GM12878 (cell line): ENCODE results near the gene JAKMIP1. TPM values are rescaled to one million over a fixed set of nuclear protein-coding genes. Genes with fewer than 3 reads are reported as not detected.

Experiments
- ATAC-seq: fragments of 200-7000 bp; cut with Tn5 transposase; 3 replicates; pipeline ENCODE4 v1.9.1; 2020; ENCODE audit warnings: mild to moderate bottlenecking, moderate library complexity
- BruUV-seq: library from RNA; stranded (reverse); fragments of 400-500 nt; replicated peaks from 2 replicates; lab custom pipeline; 2021; lab: Mats Ljungman, UMichigan
- CTCF ChIA-PET: fragments of 300-600 bp; sonication (Branson Sonifier 250); formaldehyde crosslinking; extraction: SDS; loops from one replicate; lab custom pipeline; 2021; ENCODE audit warnings: inconsistent platforms; lab: Yijun Ruan, JAX
- POLR2A ChIA-PET: fragments of 350-600 bp; formaldehyde crosslinking; extraction: SDS; loops from one replicate; lab custom pipeline; 2021; ENCODE audit warnings: inconsistent platforms; lab: Charles Lee
- RAD21 ChIA-PET: fragments of 300-600 bp; sonication (Branson Sonifier 250); formaldehyde crosslinking; loops from one replicate; lab custom pipeline; 2023; ENCODE audit warnings: antibody characterized with exemption; ENCODE audit not compliant: unreplicated experiment; lab: Charles Lee
- SMC1A ChIA-PET: fragments of 300-600 bp; sonication (Branson Sonifier 250); formaldehyde crosslinking; loops from one replicate; lab custom pipeline; 2023; ENCODE audit not compliant: unreplicated experiment, uncharacterized antibody; lab: Charles Lee
- DNase-seq: peaks from one replicate; pipeline ENCODE4 v3.0.0-alpha.2; 2011; ENCODE audit warnings: low read depth, low spot score
- FAIRE-seq: peaks from 3 replicates; lab custom pipeline; 2011; peaks lifted over from hg19 to GRCh38; lab: Jason Lieb, UNC
- H2AFZ ChIP-seq: 2 replicates; pipeline ENCODE4 v1.6.0; 2011; ENCODE audit warnings: low read depth, low read length, control low read depth; ENCODE audit not compliant: control insufficient read depth
- H3K27ac ChIP-seq: 2 replicates; pipeline ENCODE4 v1.5.1; 2011; ENCODE audit warnings: control low read depth; ENCODE audit not compliant: control insufficient read depth, insufficient read depth
- H3K27me3 ChIP-seq, 2 experiments: replicated peaks in 1 of 2; 2 replicates each; pipeline versions ENCODE4 v1.6.0 to v1.6.1; 2011; ENCODE audit warnings: low read length in 1 of 2; ENCODE audit not compliant: control insufficient read depth in 2 of 2, insufficient read depth in 2 of 2
- H3K36me3 ChIP-seq, 2 experiments: 2 replicates each; pipeline ENCODE4 v1.5.1; 2011; ENCODE audit warnings: low read length in 1 of 2; ENCODE audit not compliant: control insufficient read depth in 2 of 2, insufficient read depth in 2 of 2
- H3K4me1 ChIP-seq: 2 replicates; pipeline ENCODE4 v1.6.1; 2011; ENCODE audit warnings: mild to moderate bottlenecking, low read length, moderate library complexity, mixed read lengths; ENCODE audit not compliant: control insufficient read depth, insufficient read depth
- H3K4me2 ChIP-seq: 2 replicates; pipeline ENCODE4 v1.6.0; 2011; ENCODE audit warnings: control low read depth; ENCODE audit not compliant: control insufficient read depth, insufficient read depth
- H3K4me3 ChIP-seq: fragments of 200-600 bp; sonication (generic); 2 replicates; pipeline ENCODE4 v1.5.1; 2016
- H3K79me2 ChIP-seq: 2 replicates; pipeline ENCODE4 v1.6.0; 2011; ENCODE audit warnings: low read length; ENCODE audit not compliant: control insufficient read depth, insufficient read depth
- H3K9ac ChIP-seq: 2 replicates; pipeline ENCODE4 v1.8.0; 2011; ENCODE audit warnings: low read length, control low read depth, mixed read lengths; ENCODE audit not compliant: control insufficient read depth, insufficient read depth
- H3K9me3 ChIP-seq: replicated peaks from 3 replicates; pipeline ENCODE4 v1.5.1; 2011; ENCODE audit warnings: mild to moderate bottlenecking, low read length; ENCODE audit not compliant: control insufficient read depth, insufficient read depth
- H4K20me1 ChIP-seq: 2 replicates; pipeline ENCODE4 v1.6.0; 2011; ENCODE audit not compliant: control insufficient read depth, insufficient read depth
- BCLAF1 ChIP-seq: fragments of 450-650 bp; IDR thresholded peaks from 2 replicates; pipeline ENCODE4 v1.6.1; 2017; ENCODE audit warnings: antibody characterized with exemption, mild to moderate bottlenecking, moderate library complexity
- CBFB ChIP-seq: IDR thresholded peaks from 2 replicates; pipeline ENCODE4 v1.6.1; 2016; ENCODE audit warnings: antibody characterized with exemption, low read depth
- CBX3 ChIP-seq: fragments of 200-600 bp; sonication (generic); IDR thresholded peaks from 2 replicates; pipeline ENCODE4 v1.6.1; 2016; ENCODE audit warnings: low read depth, borderline replicate concordance
- FOXK2 ChIP-seq: fragments of 450-650 bp; IDR thresholded peaks from 2 replicates; pipeline ENCODE4 v1.6.1; 2017; ENCODE audit warnings: mild to moderate bottlenecking, moderate library complexity
- IKZF2 ChIP-seq, 2 experiments: fragments of 450-650 bp; IDR thresholded peaks; 2 replicates each; pipeline ENCODE4 v1.6.1; 2017; ENCODE audit warnings: mild to moderate bottlenecking in 2 of 2, moderate library complexity in 2 of 2
- MTA3 ChIP-seq: IDR thresholded peaks from 2 replicates; pipeline ENCODE4 v1.6.1; 2012; ENCODE audit warnings: low read length, inconsistent platforms, borderline replicate concordance
- MYB ChIP-seq: fragments of 150-350 bp; IDR thresholded peaks from 2 replicates; pipeline ENCODE4 v1.6.1; 2014; ENCODE audit warnings: mild to moderate bottlenecking, low read depth, low read length, borderline replicate concordance
- NFYA ChIP-seq: IDR thresholded peaks from 2 replicates; pipeline ENCODE4 v1.6.1; 2011; ENCODE audit warnings: low read depth, mild to moderate bottlenecking, low read length, improper control_type of control experiment, borderline replicate concordance
- PBX3 ChIP-seq: IDR thresholded peaks from 2 replicates; pipeline ENCODE4 v1.6.1; 2011; ENCODE audit warnings: mild to moderate bottlenecking, low read depth, low read length, moderate library complexity; ENCODE audit not compliant: insufficient replicate concordance
- RB1 ChIP-seq: fragments of 450-650 bp; formaldehyde crosslinking; IDR thresholded peaks from 2 replicates; pipeline ENCODE4 v1.6.1; 2017; ENCODE audit warnings: mild to moderate bottlenecking, borderline replicate concordance
- SKIL ChIP-seq: fragments of 450-650 bp; IDR thresholded peaks from 2 replicates; pipeline ENCODE4 v1.6.1; 2017; ENCODE audit warnings: mild to moderate bottlenecking, low read depth, inconsistent platforms; ENCODE audit not compliant: poor library complexity, severe bottlenecking
- SMAD1 ChIP-seq: fragments of 450-650 bp; IDR thresholded peaks from 2 replicates; pipeline ENCODE4 v1.6.1; 2018; ENCODE audit warnings: mild to moderate bottlenecking, low read depth; ENCODE audit not compliant: partially characterized antibody
- SP1 ChIP-seq: IDR thresholded peaks from one replicate; pipeline ENCODE4 v1.6.1; 2011; ENCODE audit warnings: low read depth, low read length
- SPI1 ChIP-seq: IDR thresholded peaks from 2 replicates; pipeline ENCODE4 v1.6.1; 2011; ENCODE audit warnings: low read depth, mild to moderate bottlenecking, low read length, moderate library complexity, borderline replicate concordance; ENCODE audit not compliant: insufficient read depth
- SUZ12 ChIP-seq: fragments of 200-600 bp; sonication (generic); IDR thresholded peaks from one replicate; pipeline ENCODE4 v1.6.1; 2018; ENCODE audit warnings: antibody characterized with exemption, mild to moderate bottlenecking; ENCODE audit not compliant: unreplicated experiment
- USF2 ChIP-seq: IDR thresholded peaks from 2 replicates; pipeline ENCODE4 v1.6.1; 2011; ENCODE audit warnings: low read depth, low read length, improper control_type of control experiment, borderline replicate concordance
- WGBS: methylation state at CpG from one replicate; pipeline ENCODE4 v1.1.6; 2016; ENCODE audit warnings: low lambda C conversion rate; ENCODE audit not compliant: insufficient replicate concordance, insufficient coverage; ENCODE audit errors: missing lambda C conversion rate; 5-methylcytosine and 5-hydroxymethylcytosine counted together
- in situ Hi-C: fragments of 300-500 bp; cut with MboI; formaldehyde crosslinking; loops from 9 replicates; pipeline ENCODE4 v1.14.3; 2018; ENCODE audit warnings: mixed read lengths
- intact Hi-C: fragments of 100-400 bp; cut with micrococcal nuclease; formaldehyde crosslinking; loops from one replicate; pipeline ENCODE4 v1.14.2; 2022; ENCODE audit not compliant: unreplicated experiment
- polyA plus RNA-seq, 11 experiments: library from polyadenylated mRNA; depleted of rRNA in 4 of 11; unstranded in 6 of 11; stranded (reverse) in 5 of 11; fragments of >200 nt; fragmentation: Nextera tagmentation in 4 of 11; fragmentation: Illumina TruSeq in 1 of 11; extraction: Ambion mirVana in 4 of 11; extraction: Trizol in 1 of 11; gene quantifications; 1 replicate in 1 of 11; 2 replicates in 10 of 11; pipeline versions ENCODE4 v1.2.1 to v1.2.3, GENCODE V29; 2011 to 2016; ENCODE audit warnings: inconsistent platforms in 2 of 11, missing spikeins in 2 of 11, low read depth in 1 of 11
- total RNA-seq, 4 experiments: library from RNA; depleted of rRNA in 3 of 4; stranded (reverse); fragments of >200 nt in 3 of 4; fragmentation: Illumina TruSeq in 1 of 4; extraction: Trizol in 1 of 4; gene quantifications; 2 replicates each; pipeline versions ENCODE4 v1.2.1 to v1.2.3, GENCODE V29; 2013 to 2021

Gene JAKMIP1
- total and polyA plus RNA-seq, 10 of the 15 experiments (the other 5 are each of a cell fraction or from before 2014, with no cell fraction given): 0.52 to 16.7 (median 12.3) TPM

- WGBS: 7% methylated on average over 8 of the region's 8 CpGs
- H3K9me3 ChIP-seq: no peaks in the 10 kb centered on the region
- H3K9ac ChIP-seq: no peak within 1 kb of the TSS
- no peaks in the 10 kb centered on the region for H3K4me1 ChIP-seq
- no peak within 1 kb of the TSS for H3K27ac ChIP-seq
- POLR2A ChIA-PET: no interaction called here
- no peaks in the 10 kb centered on the region; a peak in 1 of 4 replicates for H3K27me3 ChIP-seq
- TF ChIP-seq SP1 (no peak), SUZ12 (no peak), FOXK2 (no peak), CBX3 (no peak), SMAD1 (no peak), USF2 (no peak), MYB (no peak), BCLAF1 (no peak), PBX3 (no peak), IKZF2 (IDR thresholded peaks at IDR 0.05) (no peak), CBFB (no peak), NFYA (no peak), RB1 (no peak), SKIL (no peak), MTA3 (no peak), SPI1 (no peak)
- TF ChIP-seq, all 136 proteins: peak for 0
- ChIA-PET CTCF (interaction anchor here (3.2 kb wide), 1 partner anchor 21 kb away, joined by 19 read pairs; no protein-coding TSS in a partner anchor), SMC1A (no interaction called here), RAD21 (no interaction called here)
- DNase-seq (no peak), FAIRE-seq (no peak), ATAC-seq (no peak)
- Histone ChIP-seq H4K20me1 (no peaks in the 10 kb centered on the region), H3K4me2 (no peak within 1 kb of the TSS), H3K36me3 (no peaks in the 10 kb centered on the region), H3K79me2 (no peaks in the 10 kb centered on the region), H2AFZ (no peak within 1 kb of the TSS), H3K4me3 (no peak within 1 kb of the TSS)
- intact Hi-C loops: no loop called here
- in situ Hi-C loops: no loop called here
- no TSS peak for BruUV-seq
These were observed 182.0 kb downstream of the JAKMIP1 start, which contains the start of gene C4orf50 for GRCh38 chr4:6018331-6018730. Gene C4orf50 (minus strand): TSS chr4:6018431.
